ENCODE data around the gene EEIG1. TPM values are rescaled to one million over a fixed set of nuclear protein-coding genes. Genes with fewer than 3 reads are reported as not detected.
A peak's percentile ranks its signal among the peaks of the same experiment; 100 is the strongest.

The EEIG1 gene
- total RNA-seq, 1 donor: 15.5 TPM

DNA sequence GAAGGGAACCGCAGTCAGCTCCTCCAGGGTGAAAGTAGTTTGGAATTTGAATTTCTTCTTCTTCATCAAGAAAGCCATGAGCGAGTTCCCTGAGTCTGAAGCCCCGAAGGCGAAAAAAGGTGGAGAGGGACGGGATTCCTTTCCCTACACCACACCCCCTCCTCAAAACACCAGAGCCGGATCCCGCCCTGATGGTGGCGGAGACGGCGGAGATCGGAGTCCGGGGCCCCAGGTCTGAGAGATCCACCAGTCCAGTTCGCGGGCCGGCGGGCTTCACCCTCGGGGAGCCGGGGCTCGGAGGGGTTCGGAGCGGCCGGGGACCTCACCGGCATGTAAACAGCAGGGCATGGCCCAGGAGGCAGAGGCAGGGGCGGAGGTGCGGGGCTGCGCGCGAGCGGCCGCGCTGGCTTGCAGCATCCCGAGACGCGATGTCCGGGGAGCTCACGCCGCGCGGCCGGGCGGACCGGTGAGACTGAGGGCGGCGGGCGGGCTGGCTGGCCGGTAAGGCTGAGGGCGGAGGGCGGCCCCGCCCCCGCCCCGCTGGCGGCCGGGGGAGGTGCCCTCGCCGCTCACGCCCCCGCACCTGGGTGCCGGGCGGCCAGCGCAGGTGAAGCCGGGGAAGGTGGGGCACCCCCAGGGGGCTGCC lies 606 bp downstream of the EEIG1 start:
- TF ChIP-seq, protein P1, sequence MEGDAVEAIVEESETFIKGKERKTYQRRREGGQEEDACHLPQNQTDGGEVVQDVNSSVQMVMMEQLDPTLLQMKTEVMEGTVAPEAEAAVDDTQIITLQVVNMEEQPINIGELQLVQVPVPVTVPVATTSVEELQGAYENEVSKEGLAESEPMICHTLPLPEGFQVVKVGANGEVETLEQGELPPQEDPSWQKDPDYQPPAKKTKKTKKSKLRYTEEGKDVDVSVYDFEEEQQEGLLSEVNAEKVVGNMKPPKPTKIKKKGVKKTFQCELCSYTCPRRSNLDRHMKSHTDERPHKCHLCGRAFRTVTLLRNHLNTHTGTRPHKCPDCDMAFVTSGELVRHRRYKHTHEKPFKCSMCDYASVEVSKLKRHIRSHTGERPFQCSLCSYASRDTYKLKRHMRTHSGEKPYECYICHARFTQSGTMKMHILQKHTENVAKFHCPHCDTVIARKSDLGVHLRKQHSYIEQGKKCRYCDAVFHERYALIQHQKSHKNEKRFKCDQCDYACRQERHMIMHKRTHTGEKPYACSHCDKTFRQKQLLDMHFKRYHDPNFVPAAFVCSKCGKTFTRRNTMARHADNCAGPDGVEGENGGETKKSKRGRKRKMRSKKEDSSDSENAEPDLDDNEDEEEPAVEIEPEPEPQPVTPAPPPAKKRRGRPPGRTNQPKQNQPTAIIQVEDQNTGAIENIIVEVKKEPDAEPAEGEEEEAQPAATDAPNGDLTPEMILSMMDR (IDR thresholded peaks at IDR 0.05; ENCODE audit: insufficient read depth, low read depth, low read length): no peak
- H3K4me3 ChIP-seq (ENCODE audit: low read depth, low read length): peak overlapping the region; percentile 88
- peak; percentile 40 for DNase-seq (ENCODE audit: low read depth)

GRCh38 chr9:127979333-127980059 lies 1.3 kb downstream of the EEIG1 start:
- peak; percentile 62 for DNase-seq (ENCODE audit: low read depth)
- TF ChIP-seq, protein P1 (IDR thresholded peaks at IDR 0.05; ENCODE audit: insufficient read depth, low read depth, low read length): no peak
- peak overlapping the region; percentile 88 for H3K4me3 ChIP-seq (ENCODE audit: low read depth, low read length)

DNA sequence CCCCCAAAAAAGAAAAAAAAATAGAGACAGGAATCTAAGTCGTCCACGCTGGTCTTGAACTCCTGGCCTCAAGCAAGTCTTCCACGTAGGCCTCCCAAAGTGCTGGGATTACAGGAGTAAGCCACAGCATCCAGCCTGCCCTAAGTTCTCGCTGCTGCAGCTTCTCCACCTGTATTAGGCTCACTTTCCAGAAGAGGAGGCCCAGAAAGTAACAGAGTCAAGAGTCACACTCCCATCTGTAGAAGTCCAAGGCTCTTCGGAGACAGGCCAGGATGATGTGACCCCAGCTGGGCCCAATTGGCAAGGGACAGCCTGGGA lies 1.8 kb downstream of the EEIG1 start:
- TF ChIP-seq, protein P1 (IDR thresholded peaks at IDR 0.05; ENCODE audit: insufficient read depth, low read depth, low read length): no peak
- H3K4me3 ChIP-seq (ENCODE audit: low read depth, low read length): peak overlapping the region; percentile 88
- DNase-seq (ENCODE audit: low read depth): no peak

DNA sequence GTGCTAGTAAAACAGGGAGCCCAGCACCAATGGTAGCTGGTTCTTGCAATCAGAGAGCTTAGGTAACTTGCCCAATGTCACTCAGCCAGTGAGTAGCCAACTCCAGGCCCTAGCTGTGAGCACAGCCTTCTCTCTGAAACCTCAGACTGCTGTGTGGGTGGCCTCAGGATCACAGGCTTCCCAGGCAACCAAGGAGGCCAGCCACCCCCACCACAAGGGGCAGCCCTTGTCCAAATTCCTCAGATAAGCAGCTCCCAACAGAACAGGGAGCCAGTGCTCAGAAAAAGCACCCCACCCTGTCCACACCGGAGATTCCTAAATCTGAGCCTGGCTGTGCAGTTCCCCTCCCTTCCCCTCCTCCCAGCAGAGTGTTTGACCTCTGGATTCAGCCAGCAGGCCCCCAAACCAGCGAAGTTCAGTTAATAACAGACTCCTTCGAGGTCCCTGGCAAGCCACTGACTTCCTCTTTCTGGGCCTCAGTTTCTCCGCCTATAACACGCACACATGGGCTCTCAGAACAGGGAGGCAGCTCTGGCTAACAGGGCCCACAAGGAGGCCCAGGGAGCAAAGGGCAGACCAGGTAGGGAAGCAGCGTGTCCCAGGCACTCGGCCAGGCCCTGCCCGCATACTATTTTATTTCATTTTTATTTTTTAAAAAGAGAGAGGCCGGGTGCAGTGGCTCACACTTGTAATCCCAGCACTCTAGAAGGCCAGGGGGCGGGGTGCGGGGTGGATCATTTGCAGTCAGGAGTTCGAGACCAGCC lies 2.7 kb downstream of the EEIG1 start:
- H3K4me3 ChIP-seq (ENCODE audit: low read depth, low read length): peak overlapping the region; percentile 88
- peak; percentile 94 for DNase-seq (ENCODE audit: low read depth)
- TF ChIP-seq, protein P1 (IDR thresholded peaks at IDR 0.05; ENCODE audit: insufficient read depth, low read depth, low read length): no peak

DNA sequence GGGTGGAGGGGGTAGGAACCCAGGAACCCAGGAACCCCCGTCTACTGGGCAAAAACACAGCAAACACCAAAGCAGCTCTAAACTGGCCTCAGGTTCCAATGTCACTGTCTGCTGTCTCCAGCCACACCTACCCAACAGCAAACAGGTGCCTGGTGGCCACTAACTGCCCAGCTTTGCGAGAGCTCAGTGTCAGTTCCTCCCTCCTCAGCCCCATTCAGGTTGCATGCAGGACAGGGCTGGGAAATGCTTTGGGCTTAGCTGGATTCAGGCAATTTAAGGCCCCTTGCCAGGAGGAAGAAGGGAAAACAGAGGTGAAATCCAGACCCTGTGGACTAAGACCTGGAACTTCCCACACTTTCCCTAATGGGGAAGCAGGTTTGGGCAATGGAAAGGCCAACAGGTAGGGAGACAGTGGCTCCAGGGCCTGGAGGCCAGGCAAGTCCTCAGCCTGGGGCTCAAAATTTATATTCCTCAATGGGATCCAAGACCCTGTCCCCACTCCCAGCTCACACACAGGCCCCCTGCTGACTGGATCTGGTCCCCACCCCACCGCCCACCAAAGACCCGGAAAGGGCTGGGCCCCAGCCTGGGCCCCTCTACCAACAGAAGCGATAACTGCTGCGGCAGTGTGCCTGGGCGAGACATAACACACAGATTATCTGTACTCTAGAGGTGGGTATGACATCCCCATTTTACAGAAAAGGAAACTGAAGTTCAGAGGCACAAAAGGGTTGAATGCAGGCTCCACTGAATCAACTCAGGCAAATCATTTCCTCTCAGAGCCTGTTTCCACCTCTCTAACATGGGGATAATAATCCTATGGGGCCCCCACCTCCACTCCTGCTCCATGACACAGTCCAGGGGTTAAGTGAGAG lies 3.5 kb downstream of the EEIG1 start:
- TF ChIP-seq, protein P1 (IDR thresholded peaks at IDR 0.05; ENCODE audit: insufficient read depth, low read depth, low read length): no peak
- no peak for DNase-seq (ENCODE audit: low read depth)
- peak overlapping the region; percentile 88 for H3K4me3 ChIP-seq (ENCODE audit: low read depth, low read length)

- no peak overlapping the region for H3K4me3 ChIP-seq (ENCODE audit: low read depth, low read length)
- TF ChIP-seq, protein P1 (IDR thresholded peaks at IDR 0.05; ENCODE audit: insufficient read depth, low read depth, low read length): no peak
- no peak for DNase-seq (ENCODE audit: low read depth)
Observed at GRCh38 chr9:127976498-127976897, 4.3 kb downstream of the EEIG1 start.

Data from fibroblast of villous mesenchyme (primary cell).